ENCODE data around the gene TIGAR.

TIGAR gene

DNA sequence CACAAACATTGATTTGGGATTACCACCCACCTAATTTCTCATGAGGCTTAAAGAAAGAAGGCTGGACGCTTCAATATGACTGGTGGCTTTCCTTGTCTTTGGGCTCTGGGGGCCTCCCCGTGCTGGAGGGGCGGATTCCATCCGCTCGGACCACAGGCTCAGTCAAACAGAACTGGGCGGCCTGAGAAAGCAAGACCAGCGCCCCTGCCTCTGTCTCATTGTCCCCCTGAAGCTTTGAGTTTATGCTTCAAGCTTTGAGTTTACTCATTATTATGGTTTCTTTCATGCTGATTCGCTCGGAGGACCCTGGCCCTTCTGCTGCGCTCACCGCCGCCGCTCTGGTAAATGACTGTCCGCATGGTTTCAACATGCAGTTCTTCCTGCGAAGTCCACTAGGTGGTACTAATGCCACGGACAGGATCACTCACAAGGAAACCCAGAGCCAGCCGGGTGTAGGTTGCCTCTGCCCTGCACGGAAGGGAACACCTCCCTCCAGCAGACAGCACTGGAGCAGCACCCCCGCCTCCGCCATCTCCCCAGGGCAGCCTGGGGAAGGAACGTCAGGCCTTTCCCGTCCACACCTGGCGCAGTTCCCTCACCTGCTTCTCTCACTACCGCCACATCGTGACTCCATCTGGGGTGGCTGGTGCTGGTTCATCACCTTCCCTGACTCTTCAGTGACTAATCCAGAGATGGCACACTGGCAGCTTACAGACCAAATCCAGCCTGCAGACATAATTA, 13.2 kb upstream of the TIGAR start:
- no peak for DNase-seq

DNA sequence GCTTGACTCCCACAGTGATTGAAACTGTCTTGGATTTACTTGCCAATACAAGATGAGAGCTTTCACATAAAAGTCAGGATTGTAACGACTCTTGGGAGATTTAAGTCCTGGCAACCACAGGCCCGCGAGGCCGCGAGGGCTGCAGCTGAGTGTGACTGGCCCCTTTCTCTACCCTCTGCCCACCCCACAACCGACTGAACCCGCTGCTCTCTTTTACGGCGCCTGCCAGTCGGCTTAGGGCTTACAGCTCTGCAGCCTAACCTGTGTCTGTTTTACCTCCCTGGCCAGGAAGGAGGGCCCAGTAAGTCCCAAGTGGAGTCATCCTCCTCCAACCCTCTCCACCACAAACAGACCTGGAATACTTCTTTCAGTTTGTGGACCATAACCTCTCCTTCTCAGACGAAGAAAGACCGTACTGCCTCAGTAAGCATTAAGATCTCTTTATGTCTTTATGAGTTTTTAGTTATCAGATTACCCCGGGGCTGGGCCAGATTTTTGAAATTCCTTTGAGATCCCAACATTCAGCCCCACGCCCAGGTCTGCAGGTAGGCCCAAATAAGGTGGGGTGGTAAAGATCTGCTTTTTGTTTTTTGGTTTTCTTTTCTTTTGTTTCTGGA, 12.6 kb upstream of the TIGAR start:
- no peak for DNase-seq

DNA sequence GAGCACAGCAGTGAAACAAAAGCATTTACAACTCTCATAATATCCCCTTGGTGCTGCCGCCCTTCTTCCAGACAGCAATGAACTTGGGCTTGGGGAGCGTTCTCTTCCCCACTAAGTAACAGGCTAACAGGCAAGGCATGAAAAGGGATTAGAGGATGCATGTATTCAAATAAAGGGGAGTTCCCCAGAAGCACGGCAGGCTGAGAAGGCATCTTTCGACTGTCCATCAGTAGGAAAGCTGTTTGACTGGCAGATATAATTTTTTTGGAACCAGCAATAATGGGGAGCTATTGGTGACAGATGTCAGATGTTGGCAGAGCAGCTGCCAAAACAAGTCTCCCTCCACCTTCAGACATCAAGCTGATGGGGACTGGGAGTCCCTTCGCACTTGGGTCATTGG, 9.2 kb upstream of the TIGAR start:
- DNase-seq: no peak

DNA sequence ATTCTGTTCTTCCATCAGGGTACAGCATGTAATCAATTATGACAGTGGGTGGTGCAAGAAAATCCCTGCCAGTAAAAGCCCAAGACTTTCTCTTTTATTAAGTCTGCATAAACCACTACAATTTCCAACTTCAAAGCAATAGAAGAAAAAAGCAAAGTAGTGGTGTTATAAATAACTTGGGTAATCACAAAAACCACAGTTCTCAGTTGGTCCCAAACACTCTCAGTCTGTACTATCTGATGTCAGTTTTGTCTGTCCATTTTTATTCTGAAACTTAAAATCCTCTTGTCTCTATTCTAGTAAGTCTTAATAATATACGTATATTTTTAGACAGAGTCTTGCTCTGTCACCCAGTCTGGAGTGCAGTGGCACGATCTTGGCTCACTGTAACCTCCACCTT, 8.8 kb upstream of the TIGAR start:
- DNase-seq: no peak

DNA sequence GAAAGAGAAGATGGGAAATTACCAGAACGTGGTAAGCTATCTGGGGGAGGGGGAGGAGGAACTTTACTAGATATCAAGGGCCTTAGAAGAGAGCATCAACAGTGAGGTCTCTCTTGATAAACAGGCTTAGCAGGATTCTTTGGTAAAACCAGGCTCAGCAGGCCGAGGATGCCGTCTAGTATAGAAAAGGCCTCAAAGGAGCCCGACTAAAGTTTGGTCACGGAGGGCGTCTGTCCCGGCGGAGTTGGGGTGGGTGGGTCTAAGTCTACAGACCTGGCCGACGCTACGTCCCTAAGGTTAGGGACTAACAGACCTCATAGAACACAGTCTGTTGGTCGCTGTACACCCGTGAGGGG, 538 bp upstream of the TIGAR start:
- DNase-seq: no peak

DNA sequence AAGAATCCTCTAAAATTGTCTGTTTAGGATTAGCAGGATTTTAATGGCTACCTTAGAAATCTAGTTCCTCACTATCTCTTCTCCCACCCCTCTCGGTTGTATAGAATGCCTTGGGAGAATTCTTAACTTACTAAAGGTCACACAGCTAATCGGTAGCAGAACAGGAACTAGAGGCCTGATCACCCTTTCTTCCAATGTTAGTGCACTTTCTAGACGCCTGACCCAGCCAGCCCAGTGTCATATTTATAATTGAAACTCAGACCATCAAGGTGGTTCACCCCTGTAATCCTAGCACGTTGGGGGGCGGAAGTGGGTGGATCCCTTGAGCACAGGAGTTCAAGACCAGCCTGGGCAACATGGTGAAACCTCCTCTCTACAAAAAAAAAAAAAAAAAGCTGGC, 1.7 kb downstream of the TIGAR start:
- no peak for DNase-seq

DNA sequence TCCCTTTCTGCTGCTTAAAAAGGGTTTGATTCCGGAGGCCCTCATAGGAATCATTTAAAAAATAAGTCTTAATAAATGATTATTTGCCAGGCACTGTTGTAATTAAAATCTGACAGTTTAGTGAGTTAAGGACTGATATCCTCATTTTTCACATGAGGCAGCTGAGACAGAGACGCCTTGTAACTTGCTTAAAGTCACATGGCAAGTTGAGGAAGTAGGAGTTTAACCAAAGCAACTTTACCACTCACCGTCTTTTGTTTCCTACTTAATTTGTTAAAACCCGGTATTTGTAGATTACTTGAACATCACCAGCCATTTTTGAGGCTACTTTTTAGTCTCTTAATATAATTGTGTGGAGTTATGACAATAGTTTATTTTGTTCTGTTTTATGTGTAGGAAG, 2.4 kb downstream of the TIGAR start:
- no peak for DNase-seq

DNA sequence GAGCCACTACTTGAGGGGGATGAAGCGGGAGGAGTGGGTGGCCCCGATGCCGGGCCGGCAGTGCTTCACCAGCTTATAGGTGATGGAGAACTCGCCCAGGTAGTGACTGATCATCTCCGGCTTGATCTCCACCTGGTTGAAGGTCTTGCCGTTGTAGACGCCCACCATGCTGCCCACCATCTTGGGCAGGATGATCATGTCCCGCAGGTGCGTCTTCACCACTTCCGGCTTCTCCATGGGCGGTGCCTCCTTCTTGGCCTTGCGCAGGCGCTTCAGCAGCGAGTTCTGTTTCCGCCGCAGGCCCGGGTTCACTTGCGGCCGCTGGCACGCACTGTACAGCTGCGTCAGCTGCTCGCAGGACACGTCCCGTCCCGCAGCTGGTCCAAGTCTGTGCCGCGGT, 3.4 kb downstream of the TIGAR start:
- DNase-seq: no peak

DNA sequence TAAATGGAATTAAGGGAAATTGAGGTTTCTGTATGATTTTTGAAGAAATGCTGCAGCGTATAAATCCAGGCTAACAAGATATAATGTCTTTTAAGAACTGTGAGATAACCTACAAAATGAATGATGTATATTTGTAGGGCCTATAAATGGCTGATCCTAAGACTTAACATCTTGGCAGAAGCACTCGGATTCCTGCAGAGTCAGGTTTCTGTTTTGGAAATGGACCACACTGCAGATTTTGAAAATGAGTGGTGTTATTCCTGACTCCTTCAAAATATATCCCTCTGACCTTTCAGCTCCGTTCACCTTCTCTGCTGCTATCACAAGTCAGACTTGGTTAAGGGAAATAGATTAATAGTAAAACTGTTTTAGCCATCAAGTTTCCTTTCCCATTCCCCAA, 5.0 kb downstream of the TIGAR start:
- DNase-seq: no peak

DNA sequence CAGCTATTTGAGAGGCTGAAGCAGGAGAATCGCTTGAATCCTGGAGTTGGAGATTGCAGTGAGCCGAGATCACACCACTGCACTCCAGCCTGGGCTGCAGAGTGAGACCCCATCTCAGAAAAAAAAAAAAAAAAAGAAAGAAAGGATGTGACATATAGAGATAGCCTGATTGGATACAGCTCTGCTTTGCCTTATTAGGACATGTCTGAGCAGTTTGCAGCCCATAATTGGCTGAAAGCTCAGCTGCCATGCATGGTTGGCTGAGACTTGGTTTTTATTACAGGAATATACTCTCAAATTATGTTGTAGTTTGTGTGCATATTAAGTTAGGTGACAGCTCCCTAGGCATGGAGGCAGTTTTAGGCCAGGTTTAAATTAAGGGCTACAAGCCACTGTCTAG, 6.3 kb downstream of the TIGAR start:
- DNase-seq: no peak

DNA sequence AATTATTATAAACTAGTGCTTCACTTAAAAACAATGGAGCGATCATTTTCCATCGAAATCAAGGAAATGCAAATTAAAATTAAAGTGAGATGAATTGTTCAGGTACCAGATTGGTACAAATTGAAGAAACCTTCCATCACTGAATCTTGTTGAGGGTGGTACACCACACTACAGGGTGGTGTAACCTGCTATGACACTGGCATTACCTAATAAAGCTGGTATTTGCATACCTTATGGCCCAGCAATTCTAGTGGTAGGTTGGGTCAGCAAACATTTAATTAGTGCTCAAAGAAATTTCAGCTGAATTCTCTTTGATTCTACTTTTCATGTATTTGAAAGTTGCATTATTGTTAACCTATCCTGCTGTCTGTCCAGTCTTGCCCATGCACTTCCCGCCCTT, 9.2 kb downstream of the TIGAR start:
- no peak for DNase-seq

DNA sequence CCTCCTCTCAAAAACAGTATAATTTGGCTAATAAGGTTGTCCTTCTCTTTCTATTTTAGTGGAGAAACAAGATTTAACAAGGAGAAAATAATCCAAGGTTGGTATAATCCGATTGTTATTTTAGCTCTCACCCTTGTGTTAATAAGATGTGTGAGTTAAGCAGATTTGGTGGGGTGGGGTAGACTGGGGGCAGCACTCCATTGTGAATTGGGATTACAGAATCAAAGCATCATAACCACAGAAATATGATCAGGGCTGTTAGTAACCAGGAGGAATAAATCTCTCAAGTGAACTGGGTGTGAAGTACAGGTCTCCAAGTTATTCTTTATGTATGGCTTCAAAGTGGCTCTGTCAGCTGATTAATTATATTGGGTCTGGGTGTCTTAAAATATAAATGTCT, 10.2 kb downstream of the TIGAR start:
- DNase-seq: no peak

DNA sequence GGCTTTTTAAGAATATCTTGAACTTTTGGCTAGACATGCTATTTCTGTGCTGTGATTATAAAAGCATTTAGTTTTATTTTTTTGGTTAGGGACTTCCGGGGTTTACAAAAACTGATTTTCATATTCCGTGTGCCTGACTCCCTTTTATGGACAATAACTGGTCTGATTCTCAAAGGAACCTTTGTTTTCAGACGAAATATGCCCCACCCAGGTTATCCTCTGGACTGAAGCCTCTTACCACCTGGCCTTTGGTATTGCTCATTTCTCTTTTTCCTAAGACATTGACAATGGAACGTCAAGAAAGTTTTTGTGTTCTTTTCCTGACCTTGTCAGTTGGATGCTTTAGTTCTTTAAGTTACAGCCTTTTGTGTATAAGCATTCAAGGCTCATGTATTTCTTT, 10.8 kb downstream of the TIGAR start:
- no peak for DNase-seq

DNA sequence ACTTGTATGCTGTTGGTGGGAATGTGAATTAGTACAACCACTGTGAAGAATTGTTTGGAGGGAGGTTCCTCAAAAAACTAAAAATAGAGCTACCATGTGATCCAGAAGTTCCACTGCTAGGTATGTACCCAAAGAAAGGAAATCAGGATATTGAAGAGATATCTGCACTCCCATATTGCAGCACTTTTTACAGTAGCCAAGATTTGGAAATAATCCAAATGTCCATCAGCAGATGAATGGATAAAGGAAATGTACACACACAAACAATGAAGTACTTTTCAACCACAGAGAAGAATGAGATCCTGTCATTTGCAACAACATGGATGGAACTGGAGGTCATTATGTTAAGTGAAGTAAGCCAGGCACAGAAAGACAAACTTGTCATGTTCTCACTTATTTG, 25.9 kb downstream of the TIGAR start:
- DNase-seq: no peak

DNA sequence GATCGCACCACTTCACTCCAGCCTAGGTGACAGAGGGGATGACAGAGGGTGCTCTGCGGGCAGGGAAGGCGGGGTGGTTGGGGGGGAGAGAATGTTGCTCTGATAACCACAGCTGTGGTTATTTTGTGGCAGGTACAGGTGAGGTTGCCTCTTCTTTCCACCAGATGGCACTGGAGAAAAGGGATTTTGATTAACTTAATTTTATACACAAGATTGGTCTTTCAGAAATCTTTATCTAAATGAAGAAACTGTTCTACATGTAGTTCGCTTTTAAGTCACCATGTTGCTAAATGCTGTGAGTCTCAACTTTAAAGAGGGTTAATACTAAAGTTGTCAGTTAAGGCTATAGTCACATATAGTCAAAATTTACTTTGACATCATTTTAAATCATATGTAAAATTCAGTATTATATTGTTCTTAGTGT, 32.8 kb downstream of the TIGAR start:
- peak; percentile 51 for DNase-seq

DNA sequence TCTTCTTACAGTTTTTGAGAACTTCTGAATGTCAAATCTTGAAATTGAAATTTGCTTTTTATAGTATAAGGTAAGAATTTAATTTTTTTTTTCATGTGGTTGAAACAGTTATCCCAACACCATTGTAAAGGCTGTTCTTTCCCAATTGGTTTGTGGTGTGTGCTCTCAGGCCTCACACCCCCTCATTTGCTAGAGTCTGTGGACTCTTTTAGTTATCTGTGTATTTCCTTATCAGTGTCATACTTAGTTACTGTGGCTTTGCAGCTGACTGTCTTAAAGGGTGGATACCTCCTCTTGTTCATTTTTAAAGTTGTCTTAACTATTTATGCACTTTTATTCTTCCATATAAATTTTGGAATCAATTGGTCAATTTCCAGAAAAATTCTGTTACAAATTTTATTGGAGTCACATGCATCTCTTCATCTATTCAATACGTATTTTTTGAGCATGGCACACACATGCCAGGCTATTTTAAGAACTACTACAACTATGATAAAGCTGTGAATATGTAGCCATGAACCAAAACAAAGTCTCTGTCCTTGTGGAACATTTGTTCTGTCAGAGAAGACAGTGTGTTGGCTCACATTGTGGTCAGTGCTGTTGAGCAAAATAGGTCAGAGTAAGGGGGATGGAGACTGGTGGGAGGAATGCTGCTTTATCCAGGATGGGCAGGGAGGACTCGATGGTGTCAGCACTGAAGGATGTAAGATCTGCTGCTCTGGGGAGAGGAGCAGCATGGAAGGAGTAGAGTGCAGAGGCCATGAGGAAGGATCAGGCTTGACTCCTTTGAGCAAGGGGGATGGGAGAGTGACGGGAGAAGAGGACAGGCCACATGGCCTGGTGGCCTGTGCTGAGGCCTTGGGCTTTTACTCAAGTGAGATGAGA, 34.4 kb downstream of the TIGAR start:
- no peak for DNase-seq

DNA sequence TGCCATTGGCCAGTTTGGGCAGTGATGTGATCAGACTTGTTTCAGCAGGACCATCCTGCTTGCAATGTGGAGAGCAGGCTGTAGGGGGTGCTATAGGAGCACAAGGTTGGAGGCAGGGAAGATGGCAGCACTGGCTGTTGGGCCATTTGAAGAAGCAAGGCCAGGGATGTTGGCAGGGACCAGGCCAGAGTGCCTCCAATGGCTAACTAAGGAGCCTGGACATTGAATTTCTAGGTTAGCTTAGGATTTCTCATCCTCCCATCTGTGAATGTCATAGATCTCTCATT, 35.0 kb downstream of the TIGAR start:
- DNase-seq: peak; percentile 37

DNA sequence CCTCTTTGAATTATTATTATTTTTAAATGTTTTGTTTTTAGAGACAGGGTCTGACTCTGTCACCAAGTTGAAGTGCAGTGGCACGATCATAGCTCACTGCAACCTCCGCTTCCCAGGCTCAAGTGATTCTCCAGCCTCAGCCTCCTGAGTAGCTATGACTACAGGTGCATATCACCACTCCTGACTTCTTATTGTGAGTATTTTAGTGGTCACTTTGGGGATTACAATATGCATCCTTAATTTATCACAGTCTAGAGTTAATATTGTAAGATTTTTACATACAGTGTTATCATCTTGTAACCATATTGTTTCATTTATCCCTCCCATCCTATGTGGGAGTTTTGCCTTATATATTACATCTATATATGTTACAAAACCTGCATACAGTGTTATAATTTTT, 45.1 kb downstream of the TIGAR start:
- DNase-seq: no peak

DNA sequence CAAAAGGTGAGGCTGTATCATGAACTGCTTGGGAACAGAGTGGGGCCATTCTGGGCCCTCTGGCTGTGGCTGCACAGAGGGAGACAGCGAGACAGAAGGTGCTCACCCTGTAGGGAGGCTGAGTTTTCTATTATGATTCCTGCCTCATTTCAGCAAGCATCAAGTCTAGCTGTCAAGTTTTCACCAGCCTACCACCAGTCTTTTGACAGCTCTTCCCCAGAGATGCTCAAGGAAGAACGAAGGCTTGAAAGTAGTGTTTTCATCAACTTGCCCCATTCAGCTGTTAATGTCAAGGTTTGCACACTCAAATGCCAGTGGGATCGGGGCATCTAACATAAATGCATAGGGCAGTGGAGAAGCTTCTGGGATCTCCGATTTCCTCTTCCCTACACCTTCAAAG, 48.5 kb downstream of the TIGAR start:
- DNase-seq: no peak

DNA sequence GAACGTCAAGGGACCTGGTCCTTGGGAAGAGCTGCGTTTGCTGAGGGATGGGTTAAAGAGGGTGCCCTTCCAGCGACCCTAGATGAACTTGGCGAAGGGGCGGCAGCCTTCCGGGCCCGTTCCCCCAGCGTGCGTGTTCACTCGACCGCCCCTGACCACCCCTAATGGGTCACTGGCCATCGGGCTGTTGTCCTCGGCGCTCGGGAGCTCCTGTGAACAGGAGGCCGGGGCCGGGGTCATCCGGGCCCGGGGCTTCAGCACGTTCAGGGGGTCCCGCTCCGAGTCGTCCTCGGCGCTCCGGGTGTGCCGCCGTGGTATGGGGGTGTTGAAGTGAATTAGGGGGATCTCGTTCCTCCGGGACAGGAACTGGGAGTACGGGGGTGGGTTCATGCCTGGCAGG, 49.3 kb downstream of the TIGAR start:
- DNase-seq: no peak

DNA sequence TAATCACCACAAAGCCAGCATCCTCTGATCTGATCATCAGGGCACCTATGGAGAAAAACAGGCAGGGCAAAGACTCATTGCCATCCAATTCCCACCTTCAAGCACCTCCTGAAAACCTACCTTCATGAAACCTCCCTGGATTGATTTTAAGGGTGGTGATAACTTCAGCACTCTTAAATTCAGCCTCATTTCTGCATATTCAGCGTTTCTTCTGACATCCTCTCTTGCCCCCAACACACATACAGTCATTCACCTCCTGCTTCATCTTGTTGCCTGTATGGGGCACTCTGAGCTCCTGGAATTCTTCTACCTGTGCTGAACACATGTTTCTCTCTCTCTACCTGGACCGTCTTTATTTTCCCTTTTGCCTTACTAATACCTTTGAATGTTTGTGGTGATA, 51.6 kb downstream of the TIGAR start:
- DNase-seq: no peak

DNA sequence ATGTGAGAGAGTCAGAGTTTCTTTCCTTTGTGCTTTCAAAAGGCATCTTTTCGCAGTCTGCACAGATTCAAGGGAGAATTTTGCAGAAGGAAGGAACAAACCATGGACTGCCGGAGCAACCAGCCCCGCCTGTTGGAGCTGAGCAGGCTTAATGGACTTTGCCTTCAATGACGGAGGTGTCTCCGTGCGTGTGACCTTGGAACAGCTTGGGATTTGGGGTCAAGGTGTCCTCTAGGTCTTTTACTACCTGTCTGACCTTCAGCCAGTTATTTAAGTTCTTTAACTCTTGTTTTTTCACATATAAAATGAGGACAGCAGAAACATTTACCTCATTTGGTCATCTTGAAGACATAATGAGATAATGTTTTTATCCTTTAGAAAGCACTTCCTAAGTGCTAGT, 54.4 kb downstream of the TIGAR start:
- no peak for DNase-seq

DNA sequence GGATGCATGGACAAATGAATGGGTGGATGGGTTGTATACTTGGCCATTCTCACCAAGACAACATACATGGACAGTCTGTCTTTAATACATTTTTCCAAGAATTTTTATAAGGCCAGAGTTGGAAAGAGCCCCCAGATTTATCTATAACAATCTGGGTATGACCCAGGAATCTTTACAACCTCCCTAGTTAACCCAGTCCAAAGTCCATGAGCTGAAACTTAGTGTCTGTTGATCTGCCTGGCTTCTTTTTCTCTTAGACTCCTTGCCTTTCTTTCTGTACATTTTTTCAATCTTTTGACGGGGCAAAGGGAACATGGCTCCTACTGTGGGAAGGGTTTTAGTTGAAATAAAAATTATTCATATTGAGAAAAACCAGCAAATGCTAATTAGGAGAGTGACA, 57.8 kb downstream of the TIGAR start:
- DNase-seq: no peak

DNA sequence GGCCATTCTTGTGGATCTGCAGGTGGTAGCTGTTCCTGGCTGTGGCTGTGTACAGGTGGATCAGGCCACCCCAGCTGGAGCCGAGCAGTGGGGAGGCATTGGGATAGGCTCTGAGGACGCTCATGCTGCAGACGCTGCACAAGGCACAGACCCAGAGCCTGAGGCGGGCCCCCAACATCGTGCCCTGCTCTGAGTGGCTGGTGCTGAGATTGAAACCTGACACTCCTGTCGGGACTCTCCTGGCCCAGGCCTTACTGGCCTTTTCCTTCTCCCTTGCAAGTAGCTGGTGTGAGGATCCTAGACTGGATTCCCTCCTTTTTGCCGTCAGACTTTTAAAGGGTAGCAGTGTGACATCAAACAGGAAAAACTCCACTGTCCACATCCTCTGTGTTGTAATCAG, 58.4 kb downstream of the TIGAR start, which contains the start of gene FGF23:
TSS of gene FGF23 (minus strand) at position 308 of the 400 bp plus-strand sequence. CDS start at position 178, 130 bp downstream.
- DNase-seq: no peak

Measured in CD4-positive, alpha-beta T cell treated with Interleukin-12 subunit alpha and Interleukin-12 subunit beta, for 1 hour (primary cell).